ENCODE measurements around the gene CDHR2.

DNA sequence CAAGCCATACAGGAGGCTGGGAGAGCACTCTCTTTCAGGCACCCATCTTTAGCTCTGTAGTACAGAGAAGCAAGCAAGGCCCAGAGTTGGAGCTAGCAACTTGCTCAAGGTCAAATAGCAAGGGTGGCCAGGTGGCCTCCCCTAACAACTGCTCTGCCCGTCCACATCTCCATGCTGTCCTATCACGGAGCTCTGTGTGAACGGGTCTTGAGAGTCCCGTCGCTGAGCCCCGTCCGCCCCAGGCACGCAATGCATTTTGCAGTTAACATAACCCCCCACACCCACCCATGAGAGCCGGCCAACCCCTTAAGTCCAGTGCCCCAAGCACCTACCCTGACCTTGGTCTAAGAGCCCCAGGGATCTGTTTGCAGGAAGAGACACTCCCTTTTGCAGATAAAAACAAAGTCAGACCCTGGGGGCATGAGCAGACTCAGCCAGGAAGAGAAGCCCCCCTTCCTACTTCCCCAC, 13.4 kb upstream of the CDHR2 start:
- TF ChIP-seq GATA3 (IDR thresholded peaks at IDR 0.05; ENCODE audit: low read depth, low read length) (no peak), GATA2 (IDR thresholded peaks at IDR 0.05; ENCODE audit: low read depth, low read length) (no peak)
